Osteoblast (primary cell): ENCODE measurements around the gene PROM2. TPM values are rescaled to one million over a fixed set of nuclear protein-coding genes. Genes with fewer than 3 reads are reported as not detected.

Experiments used
- DNase-seq: peaks from one replicate; pipeline ENCODE4 v3.0.0; 2011; ENCODE audit warnings: low spot score, mixed read lengths; ENCODE audit not compliant: insufficient read length; ENCODE audit errors: missing footprints
- H2AFZ ChIP-seq: 2 replicates; pipeline ENCODE4 v1.6.0; 2011; ENCODE audit warnings: mild to moderate bottlenecking, low read length
- H3K27ac ChIP-seq: 2 replicates; pipeline ENCODE4 v1.5.1; 2011; ENCODE audit warnings: mild to moderate bottlenecking, low read depth, low read length, moderate library complexity
- H3K27me3 ChIP-seq: 2 replicates; pipeline ENCODE4 v1.6.0; 2012; ENCODE audit warnings: mild to moderate bottlenecking, control low read depth, inconsistent platforms, low read length, moderate library complexity; ENCODE audit not compliant: insufficient read depth
- H3K36me3 ChIP-seq: 2 replicates; pipeline ENCODE4 v1.5.1; 2011; ENCODE audit warnings: mild to moderate bottlenecking, low read length, control low read depth, moderate library complexity; ENCODE audit not compliant: insufficient read depth
- H3K4me1 ChIP-seq: 2 replicates; pipeline ENCODE4 v1.5.1; 2011; ENCODE audit warnings: mild to moderate bottlenecking, low read length, control low read depth, moderate library complexity; ENCODE audit not compliant: insufficient read depth
- H3K4me2 ChIP-seq: 2 replicates; pipeline ENCODE4 v1.6.0; 2011; ENCODE audit warnings: mild to moderate bottlenecking, low read length; ENCODE audit not compliant: insufficient read depth
- H3K4me3 ChIP-seq: fragments of 200-600 bp; sonication (generic); 3 replicates; pipeline ENCODE4 v1.5.1; 2012; ENCODE audit warnings: mild to moderate bottlenecking, low read length, inconsistent platforms; ENCODE audit not compliant: insufficient read depth
- H3K79me2 ChIP-seq: 2 replicates; pipeline ENCODE4 v1.6.0; 2012; ENCODE audit warnings: mild to moderate bottlenecking, low read length, control low read depth, inconsistent platforms; ENCODE audit not compliant: insufficient read depth
- H3K9me3 ChIP-seq: 2 replicates; pipeline ENCODE4 v1.5.1; 2011; ENCODE audit warnings: low read depth, low read length, control low read depth
- H4K20me1 ChIP-seq: 2 replicates; pipeline ENCODE4 v1.6.0; 2012; ENCODE audit warnings: mild to moderate bottlenecking, low read length, control low read depth; ENCODE audit not compliant: insufficient read depth
- CTCF ChIP-seq: IDR thresholded peaks from 2 replicates; pipeline ENCODE4 v1.5.1; 2011; ENCODE audit warnings: mild to moderate bottlenecking, low read depth, low read length, moderate library complexity; ENCODE audit errors: extremely low read depth
- total RNA-seq: library from RNA; depleted of rRNA; stranded (reverse); fragments of >200 nt; gene quantifications from 2 replicates; pipeline ENCODE4 v1.2.3, GENCODE V29; 2012

PROM2 gene
- total RNA-seq, 1 donor, result 0.36 TPM

- H3K9me3 ChIP-seq, result peaks cover 4% of the 10 kb centered on the region
- no peaks in the 10 kb centered on the region for H3K79me2 ChIP-seq
- no peaks in the 10 kb centered on the region for H3K4me1 ChIP-seq
- H4K20me1 ChIP-seq, result no peaks in the 10 kb centered on the region
- H3K27ac ChIP-seq, result no peak overlapping the region
- no peaks in the 10 kb centered on the region for H3K36me3 ChIP-seq
- no peak for TF ChIP-seq CTCF
- no peak overlapping the region for H2AFZ ChIP-seq
- H3K4me3 ChIP-seq, result no peak overlapping the region
- H3K27me3 ChIP-seq, result peaks cover 14% of the 10 kb centered on the region
- no peak overlapping the region for H3K4me2 ChIP-seq
- no peak for DNase-seq
Observed at GRCh38 chr2:95295376-95295775, 21.1 kb downstream of the PROM2 start.

- no peaks in the 10 kb centered on the region for H4K20me1 ChIP-seq
- no peak overlapping the region for H3K4me3 ChIP-seq
- H3K27me3 ChIP-seq, result peaks cover 14% of the 10 kb centered on the region
- no peaks in the 10 kb centered on the region for H3K4me1 ChIP-seq
- no peak overlapping the region for H2AFZ ChIP-seq
- no peak for DNase-seq
- H3K9me3 ChIP-seq, result peaks cover 4% of the 10 kb centered on the region
- H3K27ac ChIP-seq, result no peak overlapping the region
- no peak for TF ChIP-seq CTCF
- H3K79me2 ChIP-seq, result no peaks in the 10 kb centered on the region
- no peak overlapping the region for H3K4me2 ChIP-seq
- no peaks in the 10 kb centered on the region for H3K36me3 ChIP-seq
Observed at GRCh38 chr2:95296011-95296410, 21.8 kb downstream of the PROM2 start.

- H3K4me2 ChIP-seq, result no peak within 1 kb of the TSS
- no peak for TF ChIP-seq CTCF
Observed at GRCh38 chr2:95296880-95297487, 22.7 kb downstream of the PROM2 start, which contains the start of gene KCNIP3. TSS of gene KCNIP3 (plus strand) at chr2:95297347. CDS start at chr2:95297439, 92 bp downstream.

GRCh38 chr2:95297639-95298395 is 23.6 kb downstream of the PROM2 start:
- Histone ChIP-seq H3K9me3 (no peaks in the 10 kb centered on the region), H3K27ac (no peak overlapping the region), H2AFZ (no peak overlapping the region), H3K4me3 (no peak overlapping the region), H4K20me1 (no peaks in the 10 kb centered on the region), H3K36me3 (no peaks in the 10 kb centered on the region), H3K4me2 (no peak overlapping the region), H3K79me2 (no peaks in the 10 kb centered on the region), H3K27me3 (peaks cover 21% of the 10 kb centered on the region), H3K4me1 (no peaks in the 10 kb centered on the region)
- DNase-seq, result no peak
- TF ChIP-seq CTCF, result no peak

More at GRCh38 chr2:95296880-95297487, 22.7 kb downstream of the PROM2 start, which contains the start of gene KCNIP3:
- DNase-seq, result no peak
- H3K27me3 ChIP-seq, result peaks cover 14% of the 10 kb centered on the region
- no peaks in the 10 kb centered on the region for H3K9me3 ChIP-seq
- H2AFZ ChIP-seq, result no peak within 1 kb of the TSS
- H3K4me3 ChIP-seq, result no peak within 1 kb of the TSS
- no peak within 1 kb of the TSS for H3K27ac ChIP-seq
- no peaks in the 10 kb centered on the region for H3K4me1 ChIP-seq
- no peaks in the 10 kb centered on the region for H3K36me3 ChIP-seq
- H3K79me2 ChIP-seq, result no peaks in the 10 kb centered on the region
- no peaks in the 10 kb centered on the region for H4K20me1 ChIP-seq
